SK-N-SH treated with all-trans-retinoic acid at 6 μM for 48 hours (cell line): Measurements from ENCODE around the gene EIF2D.

Experiments used
- ATAC-seq: fragments of 200-7000 bp; cut with Tn5 transposase; 3 replicates; pipeline ENCODE4 v1.9.1; 2020; ENCODE audit warnings: mild to moderate bottlenecking, moderate library complexity
- ARNTL ChIP-seq: fragments of 450-650 bp; formaldehyde crosslinking; IDR thresholded peaks from 2 replicates; pipeline ENCODE4 v1.5.0; 2020; ENCODE audit warnings: low read depth, mild to moderate bottlenecking, moderate library complexity, borderline replicate concordance
- BACH2 ChIP-seq: fragments of 250-450 bp; sonication (Bioruptor Pico); IDR thresholded peaks from 2 replicates; pipeline ENCODE4 v1.9.0; 2021; ENCODE audit warnings: mild to moderate bottlenecking, borderline replicate concordance
- CSDC2 ChIP-seq: fragments of 250-450 bp; sonication (Bioruptor Pico); IDR thresholded peaks from 2 replicates; pipeline ENCODE4 v1.5.0; 2020; ENCODE audit warnings: mild to moderate bottlenecking, moderate library complexity
- ESRRG ChIP-seq: fragments of 250-450 bp; sonication (Bioruptor Pico); IDR thresholded peaks from 2 replicates; pipeline ENCODE4 v1.6.1; 2021; ENCODE audit warnings: mild to moderate bottlenecking
- GLIS3 ChIP-seq: fragments of 250-450 bp; sonication (Bioruptor Pico); IDR thresholded peaks from 2 replicates; pipeline ENCODE4 v1.5.0; 2020; ENCODE audit warnings: mild to moderate bottlenecking, moderate library complexity
- ISL1 ChIP-seq: fragments of 250-450 bp; sonication (Bioruptor Pico); IDR thresholded peaks from 2 replicates; pipeline ENCODE4 v2.1.2; 2022; ENCODE audit warnings: mild to moderate bottlenecking, moderate library complexity
- OSR1 ChIP-seq: fragments of 250-450 bp; sonication (Bioruptor Pico); IDR thresholded peaks from 2 replicates; pipeline ENCODE4 v1.8.0; 2022; ENCODE audit warnings: moderate library complexity, mild to moderate bottlenecking, inconsistent platforms
- PPARA ChIP-seq: fragments of 250-450 bp; sonication (Bioruptor Pico); IDR thresholded peaks from 2 replicates; pipeline ENCODE4 v1.5.0; 2020; ENCODE audit warnings: mild to moderate bottlenecking, borderline replicate concordance
- SNAI2 ChIP-seq: fragments of 250-450 bp; sonication (Bioruptor Pico); IDR thresholded peaks from 2 replicates; pipeline ENCODE4 v1.5.0; 2020; ENCODE audit warnings: mild to moderate bottlenecking, moderate library complexity
- TCF4 ChIP-seq: fragments of 250-450 bp; sonication (Bioruptor Pico); IDR thresholded peaks from 2 replicates; pipeline ENCODE4 v1.8.0; 2021; ENCODE audit warnings: mild to moderate bottlenecking, moderate library complexity, borderline replicate concordance
- ZC3H10 ChIP-seq: fragments of 250-450 bp; sonication (Bioruptor Pico); IDR thresholded peaks from 2 replicates; pipeline ENCODE4 v1.5.1; 2021; ENCODE audit warnings: mild to moderate bottlenecking, moderate library complexity
- ZFP3 ChIP-seq: fragments of 250-450 bp; sonication (Bioruptor Pico); IDR thresholded peaks from 2 replicates; pipeline ENCODE4 v1.5.0; 2020; ENCODE audit warnings: mild to moderate bottlenecking, moderate library complexity
- ZFP30 ChIP-seq: fragments of 450-650 bp; formaldehyde crosslinking; IDR thresholded peaks from 2 replicates; pipeline ENCODE4 v1.5.0; 2022; ENCODE audit warnings: mild to moderate bottlenecking, moderate library complexity
- ZNF565 ChIP-seq: fragments of 450-650 bp; formaldehyde crosslinking; conservative IDR thresholded peaks from 2 replicates; pipeline ENCODE4 v1.5.0; 2020; ENCODE audit warnings: low read depth, mild to moderate bottlenecking, moderate library complexity
- ZNF70 ChIP-seq: fragments of 450-650 bp; formaldehyde crosslinking; IDR thresholded peaks from 2 replicates; pipeline ENCODE4 v1.5.0; 2020; ENCODE audit warnings: mild to moderate bottlenecking, moderate library complexity
- ZNF8 ChIP-seq: fragments of 450-650 bp; formaldehyde crosslinking; IDR thresholded peaks from 2 replicates; pipeline ENCODE4 v1.5.0; 2020; ENCODE audit warnings: mild to moderate bottlenecking, moderate library complexity
- TF ChIP-seq, protein P1 (sequence below): fragments of 250-450 bp; sonication (Bioruptor Pico); IDR thresholded peaks from 2 replicates; pipeline ENCODE4 v1.5.1; 2021; ENCODE audit warnings: mild to moderate bottlenecking, moderate library complexity
- TF ChIP-seq, protein P2 (sequence below): fragments of 250-450 bp; sonication (Bioruptor Pico); IDR thresholded peaks from 2 replicates; pipeline ENCODE4 v1.5.1; 2020; ENCODE audit warnings: low read depth, mild to moderate bottlenecking, moderate library complexity
- TF ChIP-seq, protein P3 (sequence below): fragments of 250-450 bp; sonication (Bioruptor Pico); IDR thresholded peaks from 2 replicates; pipeline ENCODE4 v1.8.0; 2021; ENCODE audit warnings: low read depth, mild to moderate bottlenecking, moderate library complexity, borderline replicate concordance
- TF ChIP-seq, protein P4 (sequence below): fragments of 250-450 bp; sonication (Bioruptor Pico); IDR thresholded peaks from 2 replicates; pipeline ENCODE4 v1.5.0; 2020; ENCODE audit warnings: mild to moderate bottlenecking, moderate library complexity
- TF ChIP-seq, protein P5 (sequence below): fragments of 250-450 bp; sonication (Bioruptor Pico); IDR thresholded peaks from 2 replicates; pipeline ENCODE4 v1.8.0; 2020; ENCODE audit warnings: mild to moderate bottlenecking, moderate library complexity, borderline replicate concordance

EIF2D gene

DNA sequence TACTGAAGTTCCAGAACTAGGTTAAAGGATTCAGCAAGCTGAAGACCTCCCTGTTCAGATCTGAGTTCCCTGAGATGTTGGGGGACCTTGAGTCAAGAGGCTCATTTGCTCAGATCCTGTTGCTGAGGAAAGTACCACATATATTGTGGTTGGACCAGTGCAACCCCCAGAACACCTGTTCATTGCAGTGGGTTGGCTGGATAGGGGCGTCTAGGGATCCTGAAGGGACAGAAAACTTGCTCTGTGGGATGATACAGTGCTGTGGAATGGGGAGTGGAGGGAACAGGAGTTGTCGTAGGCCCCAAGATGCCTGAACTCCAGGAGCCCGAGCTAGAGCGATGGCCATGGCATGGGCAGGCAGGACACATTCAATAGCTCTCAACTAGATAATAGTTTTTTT is 47.9 kb upstream of the EIF2D start:
- TF ChIP-seq PPARA (CRISPR knock-in tag) (no peak), ZNF70 (CRISPR knock-in tag) (no peak), ZNF565 (no peak), SNAI2 (CRISPR knock-in tag) (no peak), ZFP3 (CRISPR knock-in tag) (no peak), GLIS3 (no peak), ZFP30 (CRISPR knock-in tag) (no peak), TCF4 (CRISPR knock-in tag) (no peak), ZNF8 (CRISPR knock-in tag) (no peak), ISL1 (no peak), OSR1 (CRISPR knock-in tag) (no peak), BACH2 (CRISPR knock-in tag) (no peak), ARNTL (no peak)
- TF ChIP-seq, protein P1, sequence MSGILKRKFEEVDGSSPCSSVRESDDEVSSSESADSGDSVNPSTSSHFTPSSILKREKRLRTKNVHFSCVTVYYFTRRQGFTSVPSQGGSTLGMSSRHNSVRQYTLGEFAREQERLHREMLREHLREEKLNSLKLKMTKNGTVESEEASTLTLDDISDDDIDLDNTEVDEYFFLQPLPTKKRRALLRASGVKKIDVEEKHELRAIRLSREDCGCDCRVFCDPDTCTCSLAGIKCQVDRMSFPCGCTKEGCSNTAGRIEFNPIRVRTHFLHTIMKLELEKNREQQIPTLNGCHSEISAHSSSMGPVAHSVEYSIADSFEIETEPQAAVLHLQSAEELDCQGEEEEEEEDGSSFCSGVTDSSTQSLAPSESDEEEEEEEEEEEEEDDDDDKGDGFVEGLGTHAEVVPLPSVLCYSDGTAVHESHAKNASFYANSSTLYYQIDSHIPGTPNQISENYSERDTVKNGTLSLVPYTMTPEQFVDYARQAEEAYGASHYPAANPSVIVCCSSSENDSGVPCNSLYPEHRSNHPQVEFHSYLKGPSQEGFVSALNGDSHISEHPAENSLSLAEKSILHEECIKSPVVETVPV (CRISPR knock-in tag), result no peak
- TF ChIP-seq, protein P2, sequence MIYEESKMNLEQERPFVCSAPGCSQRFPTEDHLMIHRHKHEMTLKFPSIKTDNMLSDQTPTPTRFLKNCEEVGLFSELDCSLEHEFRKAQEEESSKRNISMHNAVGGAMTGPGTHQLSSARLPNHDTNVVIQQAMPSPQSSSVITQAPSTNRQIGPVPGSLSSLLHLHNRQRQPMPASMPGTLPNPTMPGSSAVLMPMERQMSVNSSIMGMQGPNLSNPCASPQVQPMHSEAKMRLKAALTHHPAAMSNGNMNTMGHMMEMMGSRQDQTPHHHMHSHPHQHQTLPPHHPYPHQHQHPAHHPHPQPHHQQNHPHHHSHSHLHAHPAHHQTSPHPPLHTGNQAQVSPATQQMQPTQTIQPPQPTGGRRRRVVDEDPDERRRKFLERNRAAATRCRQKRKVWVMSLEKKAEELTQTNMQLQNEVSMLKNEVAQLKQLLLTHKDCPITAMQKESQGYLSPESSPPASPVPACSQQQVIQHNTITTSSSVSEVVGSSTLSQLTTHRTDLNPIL (CRISPR knock-in tag), result no peak
- TF ChIP-seq, protein P3, sequence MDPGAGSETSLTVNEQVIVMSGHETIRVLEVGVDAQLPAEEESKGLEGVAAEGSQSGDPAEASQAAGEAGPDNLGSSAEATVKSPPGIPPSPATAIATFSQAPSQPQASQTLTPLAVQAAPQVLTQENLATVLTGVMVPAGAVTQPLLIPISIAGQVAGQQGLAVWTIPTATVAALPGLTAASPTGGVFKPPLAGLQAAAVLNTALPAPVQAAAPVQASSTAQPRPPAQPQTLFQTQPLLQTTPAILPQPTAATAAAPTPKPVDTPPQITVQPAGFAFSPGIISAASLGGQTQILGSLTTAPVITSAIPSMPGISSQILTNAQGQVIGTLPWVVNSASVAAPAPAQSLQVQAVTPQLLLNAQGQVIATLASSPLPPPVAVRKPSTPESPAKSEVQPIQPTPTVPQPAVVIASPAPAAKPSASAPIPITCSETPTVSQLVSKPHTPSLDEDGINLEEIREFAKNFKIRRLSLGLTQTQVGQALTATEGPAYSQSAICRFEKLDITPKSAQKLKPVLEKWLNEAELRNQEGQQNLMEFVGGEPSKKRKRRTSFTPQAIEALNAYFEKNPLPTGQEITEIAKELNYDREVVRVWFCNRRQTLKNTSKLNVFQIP (CRISPR knock-in tag), result no peak
- TF ChIP-seq, protein P4, sequence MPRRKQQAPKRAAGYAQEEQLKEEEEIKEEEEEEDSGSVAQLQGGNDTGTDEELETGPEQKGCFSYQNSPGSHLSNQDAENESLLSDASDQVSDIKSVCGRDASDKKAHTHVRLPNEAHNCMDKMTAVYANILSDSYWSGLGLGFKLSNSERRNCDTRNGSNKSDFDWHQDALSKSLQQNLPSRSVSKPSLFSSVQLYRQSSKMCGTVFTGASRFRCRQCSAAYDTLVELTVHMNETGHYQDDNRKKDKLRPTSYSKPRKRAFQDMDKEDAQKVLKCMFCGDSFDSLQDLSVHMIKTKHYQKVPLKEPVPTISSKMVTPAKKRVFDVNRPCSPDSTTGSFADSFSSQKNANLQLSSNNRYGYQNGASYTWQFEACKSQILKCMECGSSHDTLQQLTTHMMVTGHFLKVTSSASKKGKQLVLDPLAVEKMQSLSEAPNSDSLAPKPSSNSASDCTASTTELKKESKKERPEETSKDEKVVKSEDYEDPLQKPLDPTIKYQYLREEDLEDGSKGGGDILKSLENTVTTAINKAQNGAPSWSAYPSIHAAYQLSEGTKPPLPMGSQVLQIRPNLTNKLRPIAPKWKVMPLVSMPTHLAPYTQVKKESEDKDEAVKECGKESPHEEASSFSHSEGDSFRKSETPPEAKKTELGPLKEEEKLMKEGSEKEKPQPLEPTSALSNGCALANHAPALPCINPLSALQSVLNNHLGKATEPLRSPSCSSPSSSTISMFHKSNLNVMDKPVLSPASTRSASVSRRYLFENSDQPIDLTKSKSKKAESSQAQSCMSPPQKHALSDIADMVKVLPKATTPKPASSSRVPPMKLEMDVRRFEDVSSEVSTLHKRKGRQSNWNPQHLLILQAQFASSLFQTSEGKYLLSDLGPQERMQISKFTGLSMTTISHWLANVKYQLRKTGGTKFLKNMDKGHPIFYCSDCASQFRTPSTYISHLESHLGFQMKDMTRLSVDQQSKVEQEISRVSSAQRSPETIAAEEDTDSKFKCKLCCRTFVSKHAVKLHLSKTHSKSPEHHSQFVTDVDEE (CRISPR knock-in tag), result no peak
- TF ChIP-seq, protein P5, sequence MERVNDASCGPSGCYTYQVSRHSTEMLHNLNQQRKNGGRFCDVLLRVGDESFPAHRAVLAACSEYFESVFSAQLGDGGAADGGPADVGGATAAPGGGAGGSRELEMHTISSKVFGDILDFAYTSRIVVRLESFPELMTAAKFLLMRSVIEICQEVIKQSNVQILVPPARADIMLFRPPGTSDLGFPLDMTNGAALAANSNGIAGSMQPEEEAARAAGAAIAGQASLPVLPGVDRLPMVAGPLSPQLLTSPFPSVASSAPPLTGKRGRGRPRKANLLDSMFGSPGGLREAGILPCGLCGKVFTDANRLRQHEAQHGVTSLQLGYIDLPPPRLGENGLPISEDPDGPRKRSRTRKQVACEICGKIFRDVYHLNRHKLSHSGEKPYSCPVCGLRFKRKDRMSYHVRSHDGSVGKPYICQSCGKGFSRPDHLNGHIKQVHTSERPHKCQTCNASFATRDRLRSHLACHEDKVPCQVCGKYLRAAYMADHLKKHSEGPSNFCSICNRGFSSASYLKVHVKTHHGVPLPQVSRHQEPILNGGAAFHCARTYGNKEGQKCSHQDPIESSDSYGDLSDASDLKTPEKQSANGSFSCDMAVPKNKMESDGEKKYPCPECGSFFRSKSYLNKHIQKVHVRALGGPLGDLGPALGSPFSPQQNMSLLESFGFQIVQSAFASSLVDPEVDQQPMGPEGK (CRISPR knock-in tag), result no peak
- ATAC-seq, result no peak

DNA sequence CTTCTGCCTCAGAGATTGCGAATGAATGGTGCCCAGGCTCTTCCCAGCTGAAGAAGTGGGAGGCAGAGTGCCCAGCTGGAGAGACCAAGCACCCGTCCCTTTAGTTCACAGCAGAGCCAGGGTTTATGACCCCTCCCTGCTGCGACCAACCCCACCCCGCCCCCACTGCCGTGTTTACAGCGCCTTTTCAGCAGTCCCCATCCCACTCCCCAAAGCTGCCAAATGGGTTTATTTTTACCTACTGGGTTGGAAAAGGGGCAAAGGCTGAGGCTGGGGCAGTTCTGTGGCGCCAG is 46.7 kb upstream of the EIF2D start:
- TF ChIP-seq PPARA (CRISPR knock-in tag) (no peak), ZC3H10 (CRISPR knock-in tag) (no peak), ESRRG (CRISPR knock-in tag) (no peak), TCF4 (CRISPR knock-in tag) (no peak), BACH2 (CRISPR knock-in tag) (no peak), ZFP3 (CRISPR knock-in tag) (no peak), ZFP30 (CRISPR knock-in tag) (no peak), CSDC2 (CRISPR knock-in tag) (no peak)
- TF ChIP-seq, protein P4 (CRISPR knock-in tag), result no peak
- TF ChIP-seq, protein P5 (CRISPR knock-in tag), result no peak
- TF ChIP-seq, protein P1 (CRISPR knock-in tag), result no peak
- TF ChIP-seq, protein P2 (CRISPR knock-in tag), result no peak
- ATAC-seq, result no peak
